ENCODE measurements around the gene TM7SF2.
A peak's percentile ranks its signal among the peaks of the same experiment; 100 is the strongest.

Gene TM7SF2

DNA sequence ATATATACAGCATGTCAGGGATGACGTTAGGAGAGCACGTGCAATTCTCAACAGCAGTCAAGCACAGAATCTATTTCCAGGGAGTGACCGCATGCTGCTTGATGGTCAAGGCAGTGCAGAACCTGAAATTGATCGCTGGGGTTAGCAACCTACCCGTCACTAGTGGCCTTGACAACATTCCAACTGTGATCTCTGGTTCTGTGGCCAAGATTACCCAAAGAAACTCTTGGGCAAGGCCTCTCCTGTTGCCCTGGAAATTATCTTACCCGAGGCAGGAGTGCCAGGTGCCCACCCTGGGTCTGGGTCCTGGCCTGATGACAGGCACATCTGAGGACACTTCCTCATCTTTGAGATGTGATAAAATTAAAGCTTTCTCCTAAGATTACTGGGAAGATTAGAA is 2.2 kb downstream of the TM7SF2 start:
- Histone ChIP-seq H3K4me1 (ENCODE audit: low read length) (peaks cover 31% of the 10 kb centered on the region), H3K9ac (ENCODE audit: low read length) (no peak overlapping the region), H3K79me2 (ENCODE audit: low read length) (peaks cover 30% of the 10 kb centered on the region), H3K4me2 (ENCODE audit: low read length) (peak overlapping the region; percentile 90; the same call in 1 of the 2 replicates), H3K27me3 (ENCODE audit: low read depth, low read length) (no peaks in the 10 kb centered on the region), H3K9me3 (ENCODE audit: insufficient read depth, low read length) (no peaks in the 10 kb centered on the region), H3K36me3 (replicated peaks; ENCODE audit: low read depth, low read length) (peaks cover 24% of the 10 kb centered on the region), H3K27ac (ENCODE audit: low read length) (no peak overlapping the region), H3K4me3 (ENCODE audit: low read length) (no peak overlapping the region), H4K20me1 (ENCODE audit: insufficient read depth, low read length) (peaks cover 5% of the 10 kb centered on the region), H2AFZ (ENCODE audit: low read depth, low read length) (no peak overlapping the region)
- TF ChIP-seq EZH2phosphoT487 (IDR thresholded peaks at IDR 0.05; ENCODE audit: low read depth): no peak
- TF ChIP-seq, protein P1, sequence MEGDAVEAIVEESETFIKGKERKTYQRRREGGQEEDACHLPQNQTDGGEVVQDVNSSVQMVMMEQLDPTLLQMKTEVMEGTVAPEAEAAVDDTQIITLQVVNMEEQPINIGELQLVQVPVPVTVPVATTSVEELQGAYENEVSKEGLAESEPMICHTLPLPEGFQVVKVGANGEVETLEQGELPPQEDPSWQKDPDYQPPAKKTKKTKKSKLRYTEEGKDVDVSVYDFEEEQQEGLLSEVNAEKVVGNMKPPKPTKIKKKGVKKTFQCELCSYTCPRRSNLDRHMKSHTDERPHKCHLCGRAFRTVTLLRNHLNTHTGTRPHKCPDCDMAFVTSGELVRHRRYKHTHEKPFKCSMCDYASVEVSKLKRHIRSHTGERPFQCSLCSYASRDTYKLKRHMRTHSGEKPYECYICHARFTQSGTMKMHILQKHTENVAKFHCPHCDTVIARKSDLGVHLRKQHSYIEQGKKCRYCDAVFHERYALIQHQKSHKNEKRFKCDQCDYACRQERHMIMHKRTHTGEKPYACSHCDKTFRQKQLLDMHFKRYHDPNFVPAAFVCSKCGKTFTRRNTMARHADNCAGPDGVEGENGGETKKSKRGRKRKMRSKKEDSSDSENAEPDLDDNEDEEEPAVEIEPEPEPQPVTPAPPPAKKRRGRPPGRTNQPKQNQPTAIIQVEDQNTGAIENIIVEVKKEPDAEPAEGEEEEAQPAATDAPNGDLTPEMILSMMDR (IDR thresholded peaks at IDR 0.05; ENCODE audit: low read depth, low read length): no peak

DNA sequence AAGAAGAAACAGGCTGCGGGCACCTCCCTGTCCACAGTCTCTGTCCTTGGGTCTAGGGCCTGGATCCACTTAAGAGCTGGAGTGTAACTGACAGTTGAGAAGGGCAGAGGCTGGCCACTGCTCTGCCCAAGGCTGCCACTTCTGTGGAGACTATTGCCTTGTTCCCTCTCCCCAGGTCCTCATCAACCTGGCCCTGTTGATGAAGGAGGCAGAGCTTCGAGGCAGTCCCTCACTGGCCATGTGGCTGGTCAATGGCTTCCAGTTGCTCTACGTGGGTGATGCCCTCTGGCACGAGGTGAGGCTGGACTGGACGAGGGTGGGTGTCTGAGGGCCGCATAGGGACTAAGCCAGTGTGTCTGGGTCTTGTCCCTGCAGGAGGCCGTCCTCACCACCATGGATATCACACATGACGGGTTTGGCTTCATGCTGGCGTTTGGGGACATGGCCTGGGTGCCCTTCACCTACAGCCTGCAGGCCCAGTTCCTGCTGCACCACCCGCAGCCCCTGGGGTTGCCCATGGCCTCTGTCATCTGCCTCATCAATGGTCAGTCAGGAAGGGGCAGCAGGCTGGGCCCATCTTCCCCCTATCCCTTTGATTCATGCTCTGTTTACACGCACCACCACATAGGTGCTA is 3.0 kb downstream of the TM7SF2 start:
- peaks cover 34% of the 10 kb centered on the region for H3K79me2 ChIP-seq (ENCODE audit: low read length)
- no peak overlapping the region for H3K4me3 ChIP-seq (ENCODE audit: low read length)
- no peak overlapping the region for H3K9ac ChIP-seq (ENCODE audit: low read length)
- no peaks in the 10 kb centered on the region for H3K27me3 ChIP-seq (ENCODE audit: low read depth, low read length)
- H3K4me2 ChIP-seq (ENCODE audit: low read length): no peak overlapping the region
- H3K27ac ChIP-seq (ENCODE audit: low read length): no peak overlapping the region
- no peak for TF ChIP-seq EZH2phosphoT487 (IDR thresholded peaks at IDR 0.05; ENCODE audit: low read depth)
- TF ChIP-seq, protein P1 (IDR thresholded peaks at IDR 0.05; ENCODE audit: low read depth, low read length): no peak
- no peak overlapping the region for H2AFZ ChIP-seq (ENCODE audit: low read depth, low read length)
- H3K4me1 ChIP-seq (ENCODE audit: low read length): peaks cover 33% of the 10 kb centered on the region
- no peaks in the 10 kb centered on the region for H3K9me3 ChIP-seq (ENCODE audit: insufficient read depth, low read length)
- H3K36me3 ChIP-seq (replicated peaks; ENCODE audit: low read depth, low read length): peaks cover 23% of the 10 kb centered on the region
- peaks cover 5% of the 10 kb centered on the region for H4K20me1 ChIP-seq (ENCODE audit: insufficient read depth, low read length)

DNA sequence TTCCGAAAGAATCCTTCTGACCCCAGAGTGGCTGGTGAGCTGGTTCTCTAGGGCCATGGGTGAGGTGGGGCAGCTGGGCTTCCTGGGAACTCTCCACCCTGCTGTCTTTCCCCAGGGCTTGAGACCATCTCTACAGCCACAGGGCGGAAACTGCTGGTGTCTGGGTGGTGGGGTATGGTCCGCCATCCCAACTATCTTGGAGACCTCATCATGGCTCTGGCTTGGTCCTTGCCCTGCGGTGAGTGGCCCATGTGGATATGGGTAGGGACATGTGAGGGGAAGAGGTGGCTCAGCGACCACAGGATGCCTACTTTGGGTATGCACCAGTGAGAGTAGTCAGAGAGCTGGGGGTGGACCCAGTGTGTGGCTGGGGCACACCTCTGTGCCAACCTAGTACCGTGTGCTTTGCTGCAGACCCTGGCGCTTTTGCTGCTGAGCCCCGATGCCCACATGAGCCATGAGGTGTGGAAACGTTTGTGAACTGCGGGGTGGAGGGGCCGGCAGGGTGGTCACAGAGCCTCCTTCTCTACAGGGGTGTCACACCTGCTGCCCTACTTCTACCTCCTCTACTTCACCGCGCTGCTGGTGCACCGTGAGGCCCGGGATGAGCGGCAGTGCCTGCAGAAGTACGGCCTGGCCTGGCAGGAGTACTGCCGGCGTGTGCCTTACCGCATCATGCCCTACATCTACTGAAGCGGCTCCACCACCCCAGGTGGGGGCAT is 3.9 kb downstream of the TM7SF2 start:
- no peak for TF ChIP-seq EZH2phosphoT487 (IDR thresholded peaks at IDR 0.05; ENCODE audit: low read depth)
- TF ChIP-seq, protein P1 (IDR thresholded peaks at IDR 0.05; ENCODE audit: low read depth, low read length): no peak
- Histone ChIP-seq H3K4me1 (ENCODE audit: low read length) (peaks cover 37% of the 10 kb centered on the region), H3K9ac (ENCODE audit: low read length) (no peak overlapping the region), H3K4me3 (ENCODE audit: low read length) (no peak overlapping the region), H3K4me2 (ENCODE audit: low read length) (no peak overlapping the region), H2AFZ (ENCODE audit: low read depth, low read length) (no peak overlapping the region), H3K27me3 (ENCODE audit: low read depth, low read length) (no peaks in the 10 kb centered on the region), H3K27ac (ENCODE audit: low read length) (no peak overlapping the region), H3K79me2 (ENCODE audit: low read length) (peaks cover 42% of the 10 kb centered on the region), H4K20me1 (ENCODE audit: insufficient read depth, low read length) (peaks cover 5% of the 10 kb centered on the region), H3K9me3 (ENCODE audit: insufficient read depth, low read length) (no peaks in the 10 kb centered on the region), H3K36me3 (replicated peaks; ENCODE audit: low read depth, low read length) (peaks cover 32% of the 10 kb centered on the region)

DNA sequence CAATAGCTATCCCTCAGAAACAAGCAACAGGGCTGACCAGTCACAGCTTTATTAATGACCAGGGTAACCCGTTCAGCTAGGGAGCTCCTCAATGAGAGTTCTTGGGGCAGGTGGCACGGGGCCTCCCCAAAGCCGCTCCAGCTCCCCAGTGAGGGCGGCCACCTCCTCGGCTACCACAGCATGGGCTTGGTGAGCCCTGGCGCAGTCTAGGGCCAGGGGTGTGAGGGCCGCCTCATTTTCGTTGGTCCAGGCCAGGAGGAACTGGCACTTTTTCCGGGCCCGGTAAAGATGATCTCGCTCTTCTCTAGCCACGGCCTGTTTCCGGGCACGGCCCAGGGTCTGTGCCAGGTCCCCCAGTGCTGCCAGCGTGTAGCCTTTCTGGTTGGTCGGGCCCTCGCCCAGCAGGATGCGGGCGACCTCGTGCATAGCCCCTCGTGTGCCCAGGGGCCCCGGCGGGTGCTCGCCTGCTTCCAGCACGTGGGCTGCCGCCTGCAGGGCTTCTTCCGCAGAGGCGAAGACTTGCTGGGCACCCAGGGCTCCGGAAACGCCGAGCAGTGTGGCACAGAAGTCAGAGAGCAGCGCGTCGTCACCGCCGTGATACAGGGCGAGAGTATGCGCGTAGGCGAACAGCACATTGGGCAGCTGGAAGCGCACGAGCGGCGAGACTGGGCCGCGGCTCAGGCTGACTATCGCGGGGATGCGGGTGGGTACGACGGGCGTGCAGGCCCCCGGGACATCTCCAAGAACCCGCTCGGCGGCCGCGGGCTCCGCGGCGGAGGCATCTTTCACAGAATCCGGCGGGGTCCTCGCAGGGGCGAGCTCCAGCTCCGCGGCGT is 4.9 kb downstream of the TM7SF2 start:
- H3K36me3 ChIP-seq (replicated peaks; ENCODE audit: low read depth, low read length): peaks cover 42% of the 10 kb centered on the region

More for the DNA sequence above, 4.9 kb downstream of the TM7SF2 start:
- H4K20me1 ChIP-seq (ENCODE audit: insufficient read depth, low read length): no peaks in the 10 kb centered on the region
- peak overlapping the region; percentile 68 for H3K9ac ChIP-seq (ENCODE audit: low read length)
- H3K9me3 ChIP-seq (ENCODE audit: insufficient read depth, low read length): no peaks in the 10 kb centered on the region
- H3K4me1 ChIP-seq (ENCODE audit: low read length): peaks cover 37% of the 10 kb centered on the region
- TF ChIP-seq, protein P1 (IDR thresholded peaks at IDR 0.05; ENCODE audit: low read depth, low read length): no peak
- TF ChIP-seq EZH2phosphoT487 (IDR thresholded peaks at IDR 0.05; ENCODE audit: low read depth): no peak
- H3K79me2 ChIP-seq (ENCODE audit: low read length): peaks cover 53% of the 10 kb centered on the region
- H3K27ac ChIP-seq (ENCODE audit: low read length): peak overlapping the region; percentile 59
- peak overlapping the region; percentile 79 for H3K4me3 ChIP-seq (ENCODE audit: low read length)
- no peaks in the 10 kb centered on the region for H3K27me3 ChIP-seq (ENCODE audit: low read depth, low read length)
- H2AFZ ChIP-seq (ENCODE audit: low read depth, low read length): no peak overlapping the region
- H3K4me2 ChIP-seq (ENCODE audit: low read length): peak overlapping the region; percentile 62

Measured in OCI-LY3 (cell line).